HG02642 (cell line): ENCODE measurements around the gene KCNH3.

Source experiments
- ATAC-seq: cut with Tn5 transposase; IDR thresholded peaks from one replicate; pipeline ENCODE4 v1.9.1; 2021; ENCODE audit warnings: mild to moderate bottlenecking; ENCODE audit not compliant: unreplicated experiment, poor library complexity

The KCNH3 gene

DNA sequence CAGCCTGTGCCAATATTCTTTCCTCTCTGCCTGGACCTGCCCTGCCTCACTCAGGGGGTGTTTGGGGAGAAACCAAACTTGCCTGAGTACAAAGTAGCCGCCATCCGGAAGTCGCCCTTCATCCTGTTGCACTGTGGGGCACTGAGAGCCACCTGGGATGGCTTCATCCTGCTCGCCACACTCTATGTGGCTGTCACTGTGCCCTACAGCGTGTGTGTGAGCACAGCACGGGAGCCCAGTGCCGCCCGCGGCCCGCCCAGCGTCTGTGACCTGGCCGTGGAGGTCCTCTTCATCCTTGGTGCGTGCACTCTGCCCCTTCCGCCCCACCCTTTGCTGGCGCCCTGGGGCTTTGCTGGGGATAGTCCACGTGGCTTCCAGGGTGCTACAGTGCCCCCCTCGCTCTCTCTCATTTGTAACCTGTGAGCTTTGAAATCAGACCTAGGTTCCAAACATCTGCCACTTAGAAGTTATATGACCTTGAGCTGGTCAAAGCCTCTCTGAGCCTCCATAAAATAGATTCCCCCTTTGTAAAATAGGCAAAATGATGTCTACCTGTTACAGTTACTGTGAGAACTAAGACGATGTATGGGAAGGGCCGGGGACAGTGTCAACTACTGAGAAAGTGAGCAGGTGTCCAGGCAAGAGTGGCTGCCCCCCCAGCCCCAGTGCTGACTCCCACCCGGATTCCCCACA lies 4.5 kb downstream of the KCNH3 start:
- no peak for ATAC-seq

DNA sequence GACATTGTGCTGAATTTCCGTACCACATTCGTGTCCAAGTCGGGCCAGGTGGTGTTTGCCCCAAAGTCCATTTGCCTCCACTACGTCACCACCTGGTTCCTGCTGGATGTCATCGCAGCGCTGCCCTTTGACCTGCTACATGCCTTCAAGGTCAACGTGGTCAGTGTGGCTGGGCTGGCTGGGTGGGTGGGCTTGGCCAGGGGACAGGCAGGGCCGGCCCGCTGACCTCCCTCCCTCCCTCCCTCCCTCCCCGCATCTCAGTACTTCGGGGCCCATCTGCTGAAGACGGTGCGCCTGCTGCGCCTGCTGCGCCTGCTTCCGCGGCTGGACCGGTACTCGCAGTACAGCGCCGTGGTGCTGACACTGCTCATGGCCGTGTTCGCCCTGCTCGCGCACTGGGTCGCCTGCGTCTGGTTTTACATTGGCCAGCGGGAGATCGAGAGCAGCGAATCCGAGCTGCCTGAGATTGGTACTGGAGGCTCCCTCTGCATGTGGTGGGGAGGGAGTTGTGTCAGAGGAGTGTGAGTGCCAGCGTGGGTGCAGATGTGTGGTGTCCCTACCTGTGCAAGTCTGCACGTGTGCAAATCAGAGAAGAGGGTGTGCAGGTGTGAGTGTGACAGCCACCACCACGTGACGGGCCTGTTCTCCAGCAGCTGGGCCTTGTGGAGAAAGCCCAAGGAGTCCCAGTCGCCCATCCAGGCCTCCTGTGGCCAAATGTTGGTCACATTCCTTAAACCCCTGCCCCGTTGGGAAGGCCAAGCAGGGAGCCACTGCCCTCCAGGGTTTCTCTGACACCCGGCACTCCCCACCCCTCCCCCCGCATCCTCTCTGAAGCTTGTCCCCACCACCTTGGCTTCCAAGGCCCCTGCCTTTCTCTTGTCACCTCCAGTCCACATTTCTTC lies 5.3 kb downstream of the KCNH3 start:
- ATAC-seq: no peak

DNA sequence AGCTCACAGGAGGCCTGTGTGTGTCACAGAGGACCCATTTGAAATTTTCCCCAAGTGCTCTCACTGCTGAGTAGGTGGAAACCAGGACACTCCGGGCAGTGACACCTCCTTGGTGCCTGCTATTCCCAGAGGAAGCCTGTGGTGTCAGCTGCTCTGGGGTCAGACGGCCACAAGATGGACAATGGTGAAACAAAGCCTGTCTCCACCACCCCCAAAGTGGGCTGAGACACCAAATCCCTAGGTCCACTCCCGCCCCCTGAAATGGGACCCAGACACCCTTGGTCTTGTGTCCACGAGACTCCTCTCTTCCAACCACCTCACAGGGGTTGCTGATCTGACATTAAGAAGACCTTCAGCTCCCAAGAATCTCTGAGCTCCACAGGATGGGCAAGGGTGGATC lies 7.0 kb downstream of the KCNH3 start:
- ATAC-seq: no peak

DNA sequence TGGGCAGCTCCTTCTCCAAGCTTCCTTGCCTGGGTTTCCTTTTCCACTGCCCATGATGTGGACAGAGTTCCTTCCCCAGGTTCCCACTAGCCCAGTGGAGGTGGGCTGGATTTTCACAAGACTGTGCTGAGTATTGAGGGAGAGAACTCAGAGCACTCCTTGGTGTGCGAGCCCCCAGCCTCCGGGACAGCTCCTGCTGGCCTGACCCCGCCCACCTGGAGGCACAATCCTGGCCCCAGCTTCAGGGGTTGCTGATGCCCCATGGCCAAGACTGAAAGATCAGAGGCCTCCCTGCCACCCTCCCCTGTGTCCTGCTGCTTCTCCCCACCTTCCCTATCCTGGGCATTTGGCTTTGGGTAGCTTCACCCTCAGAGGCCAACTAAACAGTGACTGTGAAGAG lies 7.7 kb downstream of the KCNH3 start:
- ATAC-seq: no peak

DNA sequence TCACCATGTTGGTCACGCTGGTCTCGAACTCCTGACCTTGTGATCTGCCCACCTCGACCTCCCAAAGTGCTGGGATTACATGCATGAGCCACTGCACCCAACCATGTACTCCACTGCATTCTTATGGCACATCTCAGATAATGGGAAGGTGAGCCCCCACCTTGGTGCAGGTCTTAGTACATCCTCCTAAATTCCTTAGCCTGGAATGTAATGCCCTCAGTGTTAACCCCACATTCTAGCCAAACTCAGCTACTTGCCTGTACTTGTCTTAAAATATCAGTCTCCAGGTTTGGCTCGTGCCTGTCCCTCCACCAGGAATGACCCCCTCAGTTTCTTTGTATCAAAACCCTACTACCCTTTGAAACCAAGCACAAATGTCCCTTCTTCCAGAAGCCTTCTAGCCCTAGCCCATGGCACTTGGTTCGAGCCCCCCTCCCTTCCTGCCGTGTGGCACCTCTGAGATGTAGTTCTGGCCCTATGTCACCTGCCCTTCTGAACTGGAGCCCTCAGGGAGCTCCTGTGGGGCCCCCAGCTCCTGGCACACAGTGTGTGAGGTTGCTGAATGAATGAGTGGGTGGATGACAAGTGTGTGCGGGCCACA lies 8.4 kb downstream of the KCNH3 start:
- ATAC-seq: no peak

GRCh38 chr12:49548481-49548821 lies 9.6 kb downstream of the KCNH3 start:
- no peak for ATAC-seq

DNA sequence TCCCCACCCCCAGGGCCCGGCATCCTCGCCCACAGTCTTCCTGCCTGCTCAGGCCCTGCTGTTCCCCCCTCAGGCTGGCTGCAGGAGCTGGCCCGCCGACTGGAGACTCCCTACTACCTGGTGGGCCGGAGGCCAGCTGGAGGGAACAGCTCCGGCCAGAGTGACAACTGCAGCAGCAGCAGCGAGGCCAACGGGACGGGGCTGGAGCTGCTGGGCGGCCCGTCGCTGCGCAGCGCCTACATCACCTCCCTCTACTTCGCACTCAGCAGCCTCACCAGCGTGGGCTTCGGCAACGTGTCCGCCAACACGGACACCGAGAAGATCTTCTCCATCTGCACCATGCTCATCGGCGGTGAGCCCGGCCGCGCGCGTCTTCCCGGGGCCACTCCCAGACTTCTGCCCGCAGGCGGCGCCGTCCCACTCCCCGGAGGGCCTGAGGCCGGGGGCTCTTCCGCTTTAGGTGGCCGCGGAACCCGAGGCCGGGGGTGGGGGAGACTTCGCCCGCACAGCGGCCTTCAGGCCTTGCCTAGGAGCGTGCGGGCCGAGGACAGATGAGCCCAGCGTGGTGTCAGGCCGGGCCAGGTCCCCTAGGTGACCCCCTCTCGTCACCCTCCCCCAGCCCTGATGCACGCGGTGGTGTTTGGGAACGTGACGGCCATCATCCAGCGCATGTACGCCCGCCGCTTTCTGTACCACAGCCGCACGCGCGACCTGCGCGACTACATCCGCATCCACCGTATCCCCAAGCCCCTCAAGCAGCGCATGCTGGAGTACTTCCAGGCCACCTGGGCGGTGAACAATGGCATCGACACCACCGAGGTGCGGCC lies 10.2 kb downstream of the KCNH3 start:
- no peak for ATAC-seq

GRCh38 chr12:49549735-49550692 lies 11.2 kb downstream of the KCNH3 start:
- ATAC-seq: no peak

GRCh38 chr12:49550693-49551252 lies 11.9 kb downstream of the KCNH3 start:
- ATAC-seq: no peak

- ATAC-seq: no peak
Measured at GRCh38 chr12:49552014-49552413, 13.2 kb downstream of the KCNH3 start.

- ATAC-seq: no peak
Measured at GRCh38 chr12:49552425-49552824, 13.6 kb downstream of the KCNH3 start.

GRCh38 chr12:49552899-49553298 lies 14.1 kb downstream of the KCNH3 start:
- no peak for ATAC-seq

GRCh38 chr12:49553512-49554088 lies 14.8 kb downstream of the KCNH3 start:
- ATAC-seq: no peak

DNA sequence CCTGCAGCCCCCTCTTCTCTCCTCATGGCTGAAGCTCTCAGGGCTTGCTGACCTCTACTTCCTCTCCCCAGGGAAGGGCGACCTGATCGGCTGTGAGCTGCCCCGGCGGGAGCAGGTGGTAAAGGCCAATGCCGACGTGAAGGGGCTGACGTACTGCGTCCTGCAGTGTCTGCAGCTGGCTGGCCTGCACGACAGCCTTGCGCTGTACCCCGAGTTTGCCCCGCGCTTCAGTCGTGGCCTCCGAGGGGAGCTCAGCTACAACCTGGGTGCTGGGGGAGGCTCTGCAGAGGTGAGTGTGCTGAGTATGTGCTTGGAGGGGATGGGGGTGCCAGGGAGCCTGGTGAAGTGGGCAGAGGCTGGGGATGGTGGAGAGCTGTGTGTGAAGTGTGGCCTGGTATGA lies 15.4 kb downstream of the KCNH3 start:
- no peak for ATAC-seq

- no peak for ATAC-seq
Measured at GRCh38 chr12:49555631-49556390, 17.0 kb downstream of the KCNH3 start.

DNA sequence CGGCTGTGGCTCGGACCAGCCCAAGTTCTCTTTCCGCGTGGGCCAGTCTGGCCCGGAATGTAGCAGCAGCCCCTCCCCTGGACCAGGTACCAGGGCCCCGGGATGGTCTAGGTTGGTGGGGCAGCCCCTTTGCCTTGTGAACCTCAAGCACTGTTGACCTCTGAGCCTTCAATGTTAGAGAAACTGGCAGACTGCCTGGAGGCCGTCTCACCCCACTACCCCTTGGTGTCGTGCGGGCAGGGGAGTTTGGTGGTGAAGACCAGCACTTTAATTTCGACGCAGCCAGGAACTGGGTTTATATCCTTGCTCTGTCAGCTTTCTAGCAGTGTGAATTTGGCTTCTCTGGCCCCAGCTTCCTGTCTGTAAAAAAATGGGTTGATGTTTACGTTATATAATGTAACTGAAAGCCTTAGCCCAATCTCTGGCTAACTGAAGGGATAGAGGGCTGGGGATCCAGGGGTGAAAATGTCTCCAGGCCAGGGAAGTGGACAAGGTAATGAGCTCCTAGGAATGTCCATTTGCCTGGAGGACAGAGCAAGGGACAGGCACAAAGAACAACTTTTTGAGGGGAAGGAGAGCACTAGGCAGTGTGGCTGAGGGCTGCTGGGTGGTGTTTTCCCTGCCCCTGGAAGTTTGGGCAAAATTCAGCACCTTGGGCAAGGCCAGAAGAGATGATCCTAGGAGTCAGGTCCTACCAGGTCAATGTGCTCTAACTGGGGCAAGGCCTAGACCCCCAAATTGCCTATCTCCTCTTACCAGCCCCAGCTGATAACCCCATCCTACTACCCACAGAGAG lies 17.8 kb downstream of the KCNH3 start:
- no peak for ATAC-seq

DNA sequence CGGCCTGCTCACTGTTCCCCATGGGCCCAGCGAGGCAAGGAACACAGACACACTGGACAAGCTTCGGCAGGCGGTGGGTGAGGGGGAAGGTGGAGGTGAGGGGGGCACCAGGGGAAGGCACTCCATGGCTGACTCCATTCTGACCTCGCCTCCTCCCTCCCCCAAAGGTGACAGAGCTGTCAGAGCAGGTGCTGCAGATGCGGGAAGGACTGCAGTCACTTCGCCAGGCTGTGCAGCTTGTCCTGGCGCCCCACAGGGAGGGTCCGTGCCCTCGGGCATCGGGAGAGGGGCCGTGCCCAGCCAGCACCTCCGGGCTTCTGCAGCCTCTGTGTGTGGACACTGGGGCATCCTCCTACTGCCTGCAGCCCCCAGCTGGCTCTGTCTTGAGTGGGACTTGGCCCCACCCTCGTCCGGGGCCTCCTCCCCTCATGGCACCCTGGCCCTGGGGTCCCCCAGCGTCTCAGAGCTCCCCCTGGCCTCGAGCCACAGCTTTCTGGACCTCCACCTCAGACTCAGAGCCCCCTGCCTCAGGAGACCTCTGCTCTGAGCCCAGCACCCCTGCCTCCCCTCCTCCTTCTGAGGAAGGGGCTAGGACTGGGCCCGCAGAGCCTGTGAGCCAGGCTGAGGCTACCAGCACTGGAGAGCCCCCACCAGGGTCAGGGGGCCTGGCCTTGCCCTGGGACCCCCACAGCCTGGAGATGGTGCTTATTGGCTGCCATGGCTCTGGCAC lies 18.5 kb downstream of the KCNH3 start:
- no peak for ATAC-seq
